Loucy (cell line): ENCODE data around the gene ALDOA.

ENCODE experiments used
- CTCF ChIP-seq: fragments of 200-600 bp; sonication (generic); conservative IDR thresholded peaks from 2 replicates; pipeline ENCODE4 v1.5.1; 2014; ENCODE audit warnings: mild to moderate bottlenecking, antibody characterized with exemption, low read length
- EZH2phosphoT487 ChIP-seq: fragments of 200-600 bp; IDR thresholded peaks from 2 replicates; pipeline ENCODE4 v1.6.1; 2018; ENCODE audit warnings: antibody characterized with exemption, mild to moderate bottlenecking, moderate library complexity, borderline replicate concordance

GRCh38 chr16:30030011-30030685 is 35.4 kb upstream of the ALDOA start:
- TF ChIP-seq CTCF (no peak), EZH2phosphoT487 (no peak)
